SK-N-SH treated with all-trans-retinoic acid at 6 μM for 48 hours (cell line): ENCODE measurements around the gene MAPK12.

Source experiments
- ATAC-seq: fragments of 200-7000 bp; cut with Tn5 transposase; 3 replicates; pipeline ENCODE4 v1.9.1; 2020; ENCODE audit warnings: mild to moderate bottlenecking, moderate library complexity
- ARNTL ChIP-seq: fragments of 450-650 bp; formaldehyde crosslinking; IDR thresholded peaks from 2 replicates; pipeline ENCODE4 v1.5.0; 2020; ENCODE audit warnings: low read depth, mild to moderate bottlenecking, moderate library complexity, borderline replicate concordance
- BACH2 ChIP-seq: fragments of 250-450 bp; sonication (Bioruptor Pico); IDR thresholded peaks from 2 replicates; pipeline ENCODE4 v1.9.0; 2021; ENCODE audit warnings: mild to moderate bottlenecking, borderline replicate concordance
- CREB5 ChIP-seq: fragments of 250-450 bp; sonication (Bioruptor Pico); IDR thresholded peaks from 2 replicates; pipeline ENCODE4 v1.5.1; 2020; ENCODE audit warnings: low read depth, mild to moderate bottlenecking, moderate library complexity
- CSDC2 ChIP-seq: fragments of 250-450 bp; sonication (Bioruptor Pico); IDR thresholded peaks from 2 replicates; pipeline ENCODE4 v1.5.0; 2020; ENCODE audit warnings: mild to moderate bottlenecking, moderate library complexity
- CSRNP3 ChIP-seq: fragments of 250-450 bp; sonication (Bioruptor Pico); IDR thresholded peaks from 2 replicates; pipeline ENCODE4 v1.5.1; 2021; ENCODE audit warnings: mild to moderate bottlenecking, moderate library complexity
- ESRRG ChIP-seq: fragments of 250-450 bp; sonication (Bioruptor Pico); IDR thresholded peaks from 2 replicates; pipeline ENCODE4 v1.6.1; 2021; ENCODE audit warnings: mild to moderate bottlenecking
- GLIS3 ChIP-seq: fragments of 250-450 bp; sonication (Bioruptor Pico); IDR thresholded peaks from 2 replicates; pipeline ENCODE4 v1.5.0; 2020; ENCODE audit warnings: mild to moderate bottlenecking, moderate library complexity
- ISL1 ChIP-seq: fragments of 250-450 bp; sonication (Bioruptor Pico); IDR thresholded peaks from 2 replicates; pipeline ENCODE4 v2.1.2; 2022; ENCODE audit warnings: mild to moderate bottlenecking, moderate library complexity
- OSR1 ChIP-seq: fragments of 250-450 bp; sonication (Bioruptor Pico); IDR thresholded peaks from 2 replicates; pipeline ENCODE4 v1.8.0; 2022; ENCODE audit warnings: moderate library complexity, mild to moderate bottlenecking, inconsistent platforms
- PATZ1 ChIP-seq: fragments of 250-450 bp; sonication (Bioruptor Pico); IDR thresholded peaks from 2 replicates; pipeline ENCODE4 v1.8.0; 2020; ENCODE audit warnings: mild to moderate bottlenecking, moderate library complexity, borderline replicate concordance
- POU6F1 ChIP-seq: fragments of 250-450 bp; sonication (Bioruptor Pico); IDR thresholded peaks from 2 replicates; pipeline ENCODE4 v1.8.0; 2021; ENCODE audit warnings: low read depth, mild to moderate bottlenecking, moderate library complexity, borderline replicate concordance
- PPARA ChIP-seq: fragments of 250-450 bp; sonication (Bioruptor Pico); IDR thresholded peaks from 2 replicates; pipeline ENCODE4 v1.5.0; 2020; ENCODE audit warnings: mild to moderate bottlenecking, borderline replicate concordance
- RARB ChIP-seq: fragments of 250-450 bp; sonication (Bioruptor Pico); IDR thresholded peaks from 2 replicates; pipeline ENCODE4 v1.8.0; 2021; ENCODE audit warnings: mild to moderate bottlenecking, moderate library complexity
- SNAI2 ChIP-seq: fragments of 250-450 bp; sonication (Bioruptor Pico); IDR thresholded peaks from 2 replicates; pipeline ENCODE4 v1.5.0; 2020; ENCODE audit warnings: mild to moderate bottlenecking, moderate library complexity
- TCF4 ChIP-seq: fragments of 250-450 bp; sonication (Bioruptor Pico); IDR thresholded peaks from 2 replicates; pipeline ENCODE4 v1.8.0; 2021; ENCODE audit warnings: mild to moderate bottlenecking, moderate library complexity, borderline replicate concordance
- TOX ChIP-seq: fragments of 250-450 bp; sonication (Bioruptor Pico); IDR thresholded peaks from 2 replicates; pipeline ENCODE4 v1.8.0; 2021; ENCODE audit warnings: mild to moderate bottlenecking, moderate library complexity, borderline replicate concordance
- ZC3H10 ChIP-seq: fragments of 250-450 bp; sonication (Bioruptor Pico); IDR thresholded peaks from 2 replicates; pipeline ENCODE4 v1.5.1; 2021; ENCODE audit warnings: mild to moderate bottlenecking, moderate library complexity
- ZFP3 ChIP-seq: fragments of 250-450 bp; sonication (Bioruptor Pico); IDR thresholded peaks from 2 replicates; pipeline ENCODE4 v1.5.0; 2020; ENCODE audit warnings: mild to moderate bottlenecking, moderate library complexity
- ZFP30 ChIP-seq: fragments of 450-650 bp; formaldehyde crosslinking; IDR thresholded peaks from 2 replicates; pipeline ENCODE4 v1.5.0; 2022; ENCODE audit warnings: mild to moderate bottlenecking, moderate library complexity
- ZNF565 ChIP-seq: fragments of 450-650 bp; formaldehyde crosslinking; conservative IDR thresholded peaks from 2 replicates; pipeline ENCODE4 v1.5.0; 2020; ENCODE audit warnings: low read depth, mild to moderate bottlenecking, moderate library complexity
- ZNF70 ChIP-seq: fragments of 450-650 bp; formaldehyde crosslinking; IDR thresholded peaks from 2 replicates; pipeline ENCODE4 v1.5.0; 2020; ENCODE audit warnings: mild to moderate bottlenecking, moderate library complexity
- TF ChIP-seq, protein P1 (sequence below): fragments of 250-450 bp; sonication (Bioruptor Pico); IDR thresholded peaks from 2 replicates; pipeline ENCODE4 v1.5.0; 2020; ENCODE audit warnings: mild to moderate bottlenecking, moderate library complexity

Gene MAPK12

GRCh38 chr22:50284479-50284878 lies 23.0 kb upstream of the MAPK12 start:
- TF ChIP-seq ZNF70 (CRISPR knock-in tag): no peak
- TF ChIP-seq RARB (CRISPR knock-in tag): no peak
- TF ChIP-seq BACH2: no peak
- TF ChIP-seq ZNF565: no peak
- no peak for TF ChIP-seq PATZ1 (CRISPR knock-in tag)
- TF ChIP-seq CSDC2 (CRISPR knock-in tag): no peak
- TF ChIP-seq ISL1 (CRISPR knock-in tag): no peak
- no peak for TF ChIP-seq POU6F1
- ATAC-seq: no peak

DNA sequence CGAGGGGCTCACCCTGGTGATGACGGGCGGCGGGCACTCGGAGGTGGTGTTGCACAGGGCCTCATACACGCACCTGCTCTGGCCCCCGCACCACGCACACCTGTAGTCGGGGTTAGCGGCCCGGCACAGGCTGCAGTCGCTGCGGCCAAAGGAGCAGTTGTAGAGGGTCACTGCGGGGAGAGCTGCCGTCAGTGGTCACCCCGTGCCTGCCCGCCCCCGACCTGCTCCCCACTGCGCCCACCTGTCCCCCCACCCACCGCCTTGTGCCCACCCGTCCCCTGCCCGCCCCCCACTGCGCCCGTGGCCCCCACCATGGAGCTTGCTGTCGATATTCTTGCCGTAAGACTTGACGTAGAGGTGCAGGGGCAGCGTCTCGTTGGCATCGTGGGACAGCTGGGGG lies 22.3 kb upstream of the MAPK12 start:
- ATAC-seq: no peak
- TF ChIP-seq POU6F1 (no peak), ARNTL (no peak), ZFP30 (no peak), PPARA (CRISPR knock-in tag) (no peak), TOX (no peak), BACH2 (no peak), ZC3H10 (CRISPR knock-in tag) (no peak), TCF4 (CRISPR knock-in tag) (no peak), CSDC2 (CRISPR knock-in tag) (no peak), ZFP3 (CRISPR knock-in tag) (no peak), ZNF565 (no peak), GLIS3 (no peak)
- TF ChIP-seq, protein P1, sequence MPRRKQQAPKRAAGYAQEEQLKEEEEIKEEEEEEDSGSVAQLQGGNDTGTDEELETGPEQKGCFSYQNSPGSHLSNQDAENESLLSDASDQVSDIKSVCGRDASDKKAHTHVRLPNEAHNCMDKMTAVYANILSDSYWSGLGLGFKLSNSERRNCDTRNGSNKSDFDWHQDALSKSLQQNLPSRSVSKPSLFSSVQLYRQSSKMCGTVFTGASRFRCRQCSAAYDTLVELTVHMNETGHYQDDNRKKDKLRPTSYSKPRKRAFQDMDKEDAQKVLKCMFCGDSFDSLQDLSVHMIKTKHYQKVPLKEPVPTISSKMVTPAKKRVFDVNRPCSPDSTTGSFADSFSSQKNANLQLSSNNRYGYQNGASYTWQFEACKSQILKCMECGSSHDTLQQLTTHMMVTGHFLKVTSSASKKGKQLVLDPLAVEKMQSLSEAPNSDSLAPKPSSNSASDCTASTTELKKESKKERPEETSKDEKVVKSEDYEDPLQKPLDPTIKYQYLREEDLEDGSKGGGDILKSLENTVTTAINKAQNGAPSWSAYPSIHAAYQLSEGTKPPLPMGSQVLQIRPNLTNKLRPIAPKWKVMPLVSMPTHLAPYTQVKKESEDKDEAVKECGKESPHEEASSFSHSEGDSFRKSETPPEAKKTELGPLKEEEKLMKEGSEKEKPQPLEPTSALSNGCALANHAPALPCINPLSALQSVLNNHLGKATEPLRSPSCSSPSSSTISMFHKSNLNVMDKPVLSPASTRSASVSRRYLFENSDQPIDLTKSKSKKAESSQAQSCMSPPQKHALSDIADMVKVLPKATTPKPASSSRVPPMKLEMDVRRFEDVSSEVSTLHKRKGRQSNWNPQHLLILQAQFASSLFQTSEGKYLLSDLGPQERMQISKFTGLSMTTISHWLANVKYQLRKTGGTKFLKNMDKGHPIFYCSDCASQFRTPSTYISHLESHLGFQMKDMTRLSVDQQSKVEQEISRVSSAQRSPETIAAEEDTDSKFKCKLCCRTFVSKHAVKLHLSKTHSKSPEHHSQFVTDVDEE (CRISPR knock-in tag): no peak

DNA sequence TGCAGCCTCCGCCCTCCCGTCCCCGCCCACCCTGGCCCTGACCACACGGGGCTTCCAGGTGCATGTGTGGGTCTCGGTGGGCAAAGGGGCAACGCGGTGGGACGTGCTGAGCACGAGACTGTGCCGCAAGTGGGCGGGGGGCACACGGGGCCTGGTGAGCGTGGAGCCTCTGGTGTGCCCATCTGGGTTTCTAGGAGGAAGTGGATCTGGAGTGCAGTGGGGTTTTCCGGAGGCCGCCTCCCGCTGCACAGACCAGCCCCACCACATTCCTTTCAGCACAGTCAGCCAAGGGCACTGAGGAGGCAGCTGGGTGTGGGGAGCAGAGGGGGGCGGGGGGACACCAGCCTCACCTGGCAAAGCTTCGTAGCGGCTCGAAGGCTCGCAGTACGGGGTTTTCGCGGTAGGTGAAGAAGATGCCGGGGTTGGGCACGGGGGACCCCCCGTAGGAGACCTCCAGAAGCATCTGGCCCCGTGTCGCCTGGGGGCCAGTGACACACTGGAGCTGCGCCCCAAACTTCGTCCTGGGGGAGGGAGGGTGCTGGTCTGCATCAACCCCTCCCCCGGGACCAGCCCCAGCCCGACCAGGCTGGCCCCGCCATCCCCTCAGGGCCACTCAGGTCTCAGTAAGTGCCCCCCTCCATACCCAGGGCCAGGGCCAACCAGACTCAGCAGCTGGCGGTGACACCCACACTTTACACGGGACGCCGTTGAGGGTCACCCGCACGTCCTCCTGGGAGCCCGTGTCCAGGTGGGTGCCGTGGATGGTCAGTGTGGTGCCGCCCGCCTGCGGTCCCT lies 21.1 kb upstream of the MAPK12 start:
- peak; percentile 85 for ATAC-seq
- no peak for TF ChIP-seq OSR1 (CRISPR knock-in tag)
- no peak for TF ChIP-seq ISL1 (CRISPR knock-in tag)
- no peak for TF ChIP-seq CREB5
- no peak for TF ChIP-seq SNAI2
- no peak for TF ChIP-seq ZC3H10 (CRISPR knock-in tag)
- no peak for TF ChIP-seq ZFP3 (CRISPR knock-in tag)
- TF ChIP-seq RARB (CRISPR knock-in tag): no peak
- TF ChIP-seq CSDC2 (CRISPR knock-in tag): no peak
- TF ChIP-seq ESRRG (CRISPR knock-in tag): no peak
- no peak for TF ChIP-seq CSRNP3 (CRISPR knock-in tag)
- TF ChIP-seq TOX: no peak
- no peak for TF ChIP-seq BACH2
- TF ChIP-seq ZNF70 (CRISPR knock-in tag): no peak
- no peak for TF ChIP-seq ARNTL
- TF ChIP-seq POU6F1: no peak
- TF ChIP-seq PATZ1 (CRISPR knock-in tag): no peak
- TF ChIP-seq ZFP30: no peak
